Osteocyte (in vitro differentiated cells): ENCODE measurements around the gene BEAN1. TPM values are rescaled to one million over a fixed set of nuclear protein-coding genes. Genes with fewer than 3 reads are reported as not detected.
A peak's percentile ranks its signal among the peaks of the same experiment; 100 is the strongest.

Experiments used
- DNase-seq: peaks from one replicate; pipeline ENCODE4 v3.0.0; 2021; ENCODE audit warnings: mixed read lengths; ENCODE audit not compliant: unreplicated experiment; ENCODE audit errors: extremely low spot score
- H3K27ac Mint-ChIP-seq: one replicate; pipeline ENCODE4 v1.8.0; 2021; ENCODE audit warnings: mild to moderate bottlenecking, mixed read lengths; ENCODE audit not compliant: unreplicated experiment
- H3K27me3 Mint-ChIP-seq: one replicate; pipeline ENCODE4 v1.8.0; 2021; ENCODE audit warnings: mixed read lengths; ENCODE audit not compliant: unreplicated experiment
- H3K36me3 Mint-ChIP-seq: one replicate; pipeline ENCODE4 v1.8.0; 2021; ENCODE audit warnings: mixed read lengths; ENCODE audit not compliant: unreplicated experiment
- H3K4me1 Mint-ChIP-seq: one replicate; pipeline ENCODE4 v1.8.0; 2021; ENCODE audit warnings: mixed read lengths; ENCODE audit not compliant: unreplicated experiment
- H3K4me3 Mint-ChIP-seq: one replicate; pipeline ENCODE4 v1.8.0; 2021; ENCODE audit warnings: mild to moderate bottlenecking, moderate library complexity, mixed read lengths; ENCODE audit not compliant: unreplicated experiment
- H3K9me3 Mint-ChIP-seq: one replicate; pipeline ENCODE4 v1.8.0; 2021; ENCODE audit warnings: mixed read lengths; ENCODE audit not compliant: unreplicated experiment
- total RNA-seq: library from RNA; stranded (reverse); gene quantifications from 2 replicates; pipeline ENCODE4 v1.2.1, GENCODE V29; 2021
- TF ChIP-seq, protein P1 (sequence below): fragments of 200-600 bp; sonication (generic); IDR thresholded peaks from 2 replicates; pipeline ENCODE4 v1.5.0; 2021; ENCODE audit warnings: antibody characterized with exemption, mild to moderate bottlenecking, moderate library complexity

Gene BEAN1
- total RNA-seq, 1 donor from 2014 or later = 0.97 TPM

- TF ChIP-seq, protein P1, sequence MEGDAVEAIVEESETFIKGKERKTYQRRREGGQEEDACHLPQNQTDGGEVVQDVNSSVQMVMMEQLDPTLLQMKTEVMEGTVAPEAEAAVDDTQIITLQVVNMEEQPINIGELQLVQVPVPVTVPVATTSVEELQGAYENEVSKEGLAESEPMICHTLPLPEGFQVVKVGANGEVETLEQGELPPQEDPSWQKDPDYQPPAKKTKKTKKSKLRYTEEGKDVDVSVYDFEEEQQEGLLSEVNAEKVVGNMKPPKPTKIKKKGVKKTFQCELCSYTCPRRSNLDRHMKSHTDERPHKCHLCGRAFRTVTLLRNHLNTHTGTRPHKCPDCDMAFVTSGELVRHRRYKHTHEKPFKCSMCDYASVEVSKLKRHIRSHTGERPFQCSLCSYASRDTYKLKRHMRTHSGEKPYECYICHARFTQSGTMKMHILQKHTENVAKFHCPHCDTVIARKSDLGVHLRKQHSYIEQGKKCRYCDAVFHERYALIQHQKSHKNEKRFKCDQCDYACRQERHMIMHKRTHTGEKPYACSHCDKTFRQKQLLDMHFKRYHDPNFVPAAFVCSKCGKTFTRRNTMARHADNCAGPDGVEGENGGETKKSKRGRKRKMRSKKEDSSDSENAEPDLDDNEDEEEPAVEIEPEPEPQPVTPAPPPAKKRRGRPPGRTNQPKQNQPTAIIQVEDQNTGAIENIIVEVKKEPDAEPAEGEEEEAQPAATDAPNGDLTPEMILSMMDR = no peak
- Mint-ChIP-seq H3K36me3 (peaks cover 3% of the 10 kb centered on the region), H3K9me3 (no peaks in the 10 kb centered on the region), H3K27ac (peak overlapping the region; percentile 85), H3K4me1 (peaks cover 66% of the 10 kb centered on the region), H3K27me3 (no peaks in the 10 kb centered on the region), H3K4me3 (no peak overlapping the region)
- no peak for DNase-seq
These were observed 93.5 kb downstream of the BEAN1 start for GRCh38 chr16:66520406-66521170.

- peak overlapping the region; percentile 85 for H3K27ac Mint-ChIP-seq
- peaks cover 60% of the 10 kb centered on the region for H3K4me1 Mint-ChIP-seq
- no peak overlapping the region for H3K4me3 Mint-ChIP-seq
- TF ChIP-seq, protein P1 = no peak
- no peak for DNase-seq
- H3K27me3 Mint-ChIP-seq = no peaks in the 10 kb centered on the region
- H3K9me3 Mint-ChIP-seq = no peaks in the 10 kb centered on the region
- H3K36me3 Mint-ChIP-seq = peaks cover 10% of the 10 kb centered on the region
These were observed 94.2 kb downstream of the BEAN1 start for GRCh38 chr16:66521252-66521713.

GRCh38 chr16:66521951-66522771, 95.1 kb downstream of the BEAN1 start:
- peak overlapping the region; percentile 85 for H3K27ac Mint-ChIP-seq
- no peaks in the 10 kb centered on the region for H3K9me3 Mint-ChIP-seq
- H3K4me1 Mint-ChIP-seq = peaks cover 51% of the 10 kb centered on the region
- peaks cover 14% of the 10 kb centered on the region for H3K36me3 Mint-ChIP-seq
- H3K27me3 Mint-ChIP-seq = no peaks in the 10 kb centered on the region
- DNase-seq = no peak
- TF ChIP-seq, protein P1 = no peak
- H3K4me3 Mint-ChIP-seq = no peak overlapping the region

- peaks cover 43% of the 10 kb centered on the region for H3K4me1 Mint-ChIP-seq
- peaks cover 19% of the 10 kb centered on the region for H3K36me3 Mint-ChIP-seq
These were observed 95.9 kb downstream of the BEAN1 start for GRCh38 chr16:66522816-66523590.

More at GRCh38 chr16:66522816-66523590, 95.9 kb downstream of the BEAN1 start:
- H3K4me3 Mint-ChIP-seq = no peak overlapping the region
- H3K27me3 Mint-ChIP-seq = no peaks in the 10 kb centered on the region
- TF ChIP-seq, protein P1 = no peak
- H3K27ac Mint-ChIP-seq = peak overlapping the region; percentile 85
- no peak for DNase-seq
- H3K9me3 Mint-ChIP-seq = no peaks in the 10 kb centered on the region
